H1 (cell line): Measurements from ENCODE around the gene EPB41L5. TPM values are rescaled to one million over a fixed set of nuclear protein-coding genes. Genes with fewer than 3 reads are reported as not detected.

Source experiments
- CTCF ChIA-PET: fragments of 300-600 bp; sonication (Branson Sonifier 250); formaldehyde crosslinking; loops from one replicate; lab custom pipeline; 2021; ENCODE audit not compliant: partially characterized antibody; lab: Charles Lee
- POLR2A ChIA-PET: fragments of 300-600 bp; sonication (Branson Sonifier 250); formaldehyde crosslinking; loops from one replicate; lab custom pipeline; 2021; ENCODE audit warnings: inconsistent platforms; ENCODE audit not compliant: partially characterized antibody; lab: Charles Lee
- DNase-seq, 2 experiments: peaks; one replicate each; pipeline versions ENCODE4 v3.0.0 to v3.0.0-alpha.2; 2010 to 2022; ENCODE audit warnings: low spot score in 2 of 2, low read depth in 1 of 2, mixed read lengths in 1 of 2
- FAIRE-seq: peaks from 2 replicates; lab custom pipeline; 2011; peaks lifted over from hg19 to GRCh38; lab: Jason Lieb, UNC
- H2AFZ ChIP-seq: 2 replicates; pipeline ENCODE4 v1.8.1; 2012; ENCODE audit warnings: low read length, inconsistent platforms
- H2AK5ac ChIP-seq: 2 replicates; pipeline ENCODE4 v1.6.1; 2013; ENCODE audit warnings: low read depth, low read length
- H2BK120ac ChIP-seq: replicated peaks from 2 replicates; pipeline ENCODE3; 2013; ENCODE audit warnings: low read depth, low read length, inconsistent platforms
- H2BK12ac ChIP-seq: 2 replicates; pipeline ENCODE4 v1.6.1; 2013; ENCODE audit warnings: low read depth, low read length
- H2BK15ac ChIP-seq: 2 replicates; pipeline ENCODE4 v1.6.1; 2013; ENCODE audit warnings: low read length
- H2BK20ac ChIP-seq: 2 replicates; pipeline ENCODE4 v1.6.1; 2013; ENCODE audit warnings: low read length
- H2BK5ac ChIP-seq: 2 replicates; pipeline ENCODE4 v1.6.1; 2013; ENCODE audit warnings: low read depth, low read length
- H3K14ac ChIP-seq: 2 replicates; pipeline ENCODE4 v1.6.1; 2013; ENCODE audit warnings: inconsistent platforms; ENCODE audit not compliant: insufficient read length
- H3K18ac ChIP-seq: 2 replicates; pipeline ENCODE4 v1.6.1; 2013; ENCODE audit warnings: low read length; ENCODE audit errors: extremely low read depth
- H3K23ac ChIP-seq: 2 replicates; pipeline ENCODE4 v1.6.1; 2013; ENCODE audit warnings: inconsistent platforms; ENCODE audit not compliant: insufficient read length
- H3K23me2 ChIP-seq: 2 replicates; pipeline ENCODE4 v1.6.1; 2013; ENCODE audit warnings: low read depth, low read length
- H3K27ac ChIP-seq: 2 replicates; pipeline ENCODE4 v1.6.1; 2011; ENCODE audit warnings: low read depth, low read length, inconsistent platforms
- H3K27me3 ChIP-seq, 4 experiments: replicated peaks in 1 of 4; 1 replicate in 1 of 4; 2 replicates in 3 of 4; pipeline versions ENCODE4 v1.6.1 to v1.8.1; 2011 to 2013; ENCODE audit warnings: low read length in 3 of 4, mild to moderate bottlenecking in 3 of 4, inconsistent platforms in 2 of 4, mixed read lengths in 2 of 4, moderate library complexity in 1 of 4; ENCODE audit not compliant: control insufficient read depth in 3 of 4, insufficient read depth in 3 of 4; ENCODE audit errors: extremely low read depth in 1 of 4
- H3K36me3 ChIP-seq, 4 experiments: 2 replicates each; pipeline versions ENCODE4 v1.6.1 to v1.8.1; 2011 to 2013; ENCODE audit warnings: mild to moderate bottlenecking in 4 of 4, low read length in 3 of 4, moderate library complexity in 2 of 4, control low read depth in 1 of 4, inconsistent platforms in 1 of 4; ENCODE audit not compliant: insufficient read depth in 4 of 4, control insufficient read depth in 2 of 4
- H3K4ac ChIP-seq: replicated peaks from 2 replicates; pipeline ENCODE3; 2013; ENCODE audit warnings: low read length, low read depth, mixed read lengths, inconsistent platforms; ENCODE audit not compliant: insufficient read length
- H3K4me1 ChIP-seq, 4 experiments: replicated peaks in 1 of 4; 1 replicate in 1 of 4; 2 replicates in 3 of 4; pipeline versions ENCODE4 v1.6.1 to v1.8.1; 2011 to 2013; ENCODE audit warnings: low read length in 3 of 4, inconsistent platforms in 2 of 4, mixed read lengths in 1 of 4; ENCODE audit not compliant: insufficient read depth in 4 of 4, control insufficient read depth in 3 of 4
- H3K4me2 ChIP-seq, 2 experiments: 2 replicates each; pipeline versions ENCODE4 v1.6.1 to v1.8.1; 2011 to 2013; ENCODE audit warnings: low read depth in 2 of 2, low read length in 2 of 2, control low read depth in 1 of 2, inconsistent platforms in 1 of 2, mild to moderate bottlenecking in 1 of 2; ENCODE audit not compliant: insufficient read depth in 1 of 2
- H3K4me3 ChIP-seq, 4 experiments: fragments of 200-600, 300-600 bp in 1 of 4; sonication (generic), shearing (Covaris generic), sonication (Bioruptor Twin) in 1 of 4; 2 replicates each; pipeline versions ENCODE4 v1.5.1 to v1.8.1; 2011 to 2016; ENCODE audit warnings: low read length in 4 of 4, low read depth in 3 of 4, control low read depth in 2 of 4, inconsistent platforms in 2 of 4, mild to moderate bottlenecking in 2 of 4, mixed read lengths in 1 of 4, moderate library complexity in 1 of 4; ENCODE audit not compliant: insufficient read depth in 2 of 4; ENCODE audit errors: extremely low read depth in 1 of 4
- H3K56ac ChIP-seq: replicated peaks from 2 replicates; pipeline ENCODE3; 2013; ENCODE audit warnings: low read depth, mild to moderate bottlenecking, mixed read lengths, low read length, inconsistent platforms; ENCODE audit not compliant: insufficient read length
- H3K79me1 ChIP-seq: 2 replicates; pipeline ENCODE4 v1.6.1; 2013; ENCODE audit warnings: low read depth, low read length, control low read depth
- H3K79me2 ChIP-seq, 2 experiments: 2 replicates each; pipeline versions ENCODE4 v1.6.1 to v1.8.1; 2012 to 2013; ENCODE audit warnings: low read length in 2 of 2, mild to moderate bottlenecking in 2 of 2, inconsistent platforms in 1 of 2; ENCODE audit not compliant: insufficient read depth in 2 of 2, control insufficient read depth in 1 of 2
- H3K9ac ChIP-seq, 4 experiments: replicated peaks in 1 of 4; 1 replicate in 1 of 4; 2 replicates in 3 of 4; pipeline versions ENCODE4 v1.6.1 to v1.8.1; 2011 to 2013; ENCODE audit warnings: low read depth in 3 of 4, low read length in 3 of 4, control low read depth in 2 of 4, mild to moderate bottlenecking in 2 of 4, moderate library complexity in 2 of 4, inconsistent platforms in 1 of 4; ENCODE audit errors: extremely low read depth in 1 of 4
- H3K9me3 ChIP-seq, 2 experiments: 2 replicates each; pipeline versions ENCODE4 v1.6.1 to v1.8.1; 2012 to 2013; ENCODE audit warnings: mild to moderate bottlenecking in 2 of 2, moderate library complexity in 2 of 2, control low read depth in 1 of 2, inconsistent platforms in 1 of 2, low read depth in 1 of 2, low read length in 1 of 2, mixed read lengths in 1 of 2; ENCODE audit not compliant: insufficient read depth in 2 of 2
- H4K20me1 ChIP-seq, 2 experiments: replicated peaks in 1 of 2; 2 replicates each; pipeline versions ENCODE3 to v1.8.1; 2011 to 2013; ENCODE audit warnings: inconsistent platforms in 2 of 2, low read length in 2 of 2, mild to moderate bottlenecking in 1 of 2; ENCODE audit not compliant: insufficient read depth in 2 of 2, control insufficient read depth in 1 of 2
- H4K5ac ChIP-seq: 2 replicates; pipeline ENCODE4 v1.6.1; 2013; ENCODE audit warnings: low read length, low read depth, mixed read lengths, inconsistent platforms; ENCODE audit not compliant: insufficient read length
- H4K8ac ChIP-seq: 2 replicates; pipeline ENCODE4 v1.8.0; 2013; ENCODE audit warnings: mild to moderate bottlenecking, moderate library complexity, low read length, inconsistent platforms; ENCODE audit not compliant: insufficient read depth; ENCODE audit errors: extremely low read depth
- H4K91ac ChIP-seq: replicated peaks from 2 replicates; pipeline ENCODE3; 2013; ENCODE audit warnings: low read length, mixed read lengths, inconsistent platforms; ENCODE audit not compliant: insufficient read length
- ASH2L ChIP-seq: fragments of 200-600, 300-600 bp; sonication (generic); IDR thresholded peaks from one replicate; pipeline ENCODE4 v1.7.1; 2017; ENCODE audit warnings: low read length
- CBX5 ChIP-seq: fragments of 300-800, 300-1000 bp; sonication (generic); IDR thresholded peaks from 2 replicates; pipeline ENCODE4 v1.7.1; 2016; ENCODE audit warnings: antibody characterized with exemption, low read length, low read depth
- CREB1 ChIP-seq: IDR thresholded peaks from 2 replicates; pipeline ENCODE4 v1.6.1; 2012; ENCODE audit warnings: inconsistent platforms
- HDAC2 ChIP-seq, 2 experiments: fragments of 300-600 bp in 1 of 2; sonication (generic) in 1 of 2; IDR thresholded peaks; 2 replicates each; pipeline ENCODE4 v1.6.1; 2011 to 2012; ENCODE audit warnings: low read depth in 2 of 2, low read length in 2 of 2, mild to moderate bottlenecking in 2 of 2, moderate library complexity in 2 of 2, borderline replicate concordance in 1 of 2, inconsistent platforms in 1 of 2
- NANOG ChIP-seq: IDR thresholded peaks from 2 replicates; pipeline ENCODE4 v1.6.1; 2011; ENCODE audit warnings: low read length, low read depth, mild to moderate bottlenecking, inconsistent platforms; ENCODE audit not compliant: insufficient read depth, poor library complexity, severe bottlenecking
- NRF1 ChIP-seq: IDR thresholded peaks from 2 replicates; pipeline ENCODE4 v1.6.1; 2011; ENCODE audit warnings: mild to moderate bottlenecking, low read depth, low read length, improper control_type of control experiment
- PHF8 ChIP-seq: fragments of 200-600 bp; sonication (generic); conservative IDR thresholded peaks from 2 replicates; pipeline ENCODE4 v1.7.1; 2012; ENCODE audit warnings: low read depth, mild to moderate bottlenecking, inconsistent platforms, low read length, moderate library complexity
- SIN3A ChIP-seq, 2 experiments: IDR thresholded peaks in 1 of 2; conservative IDR thresholded peaks in 1 of 2; 2 replicates each; pipeline ENCODE4 v1.6.1; 2011 to 2012; ENCODE audit warnings: low read length in 2 of 2, improper control_type of control experiment in 1 of 2, low read depth in 1 of 2, mild to moderate bottlenecking in 1 of 2
- SP1 ChIP-seq: IDR thresholded peaks from 2 replicates; pipeline ENCODE4 v1.6.1; 2011; ENCODE audit warnings: low read depth, low read length
- SUZ12 ChIP-seq: fragments of 200-600 bp; sonication (generic); IDR thresholded peaks from 2 replicates; pipeline ENCODE4 v1.6.1; 2012; ENCODE audit warnings: mild to moderate bottlenecking, inconsistent platforms, low read length, moderate library complexity, mixed read lengths
- TEAD4 ChIP-seq: IDR thresholded peaks from 2 replicates; pipeline ENCODE4 v1.6.1; 2012; ENCODE audit warnings: low read depth, low read length, inconsistent platforms, mixed read lengths
- WGBS, 2 experiments: shearing (Covaris generic) in 1 of 2; methylation state at CpG; one replicate each; pipeline versions ENCODE4 v1.1.6 to v1.1.7; 2013 to 2015; ENCODE audit warnings: low lambda C conversion rate in 2 of 2, mixed read lengths in 2 of 2, inconsistent platforms in 1 of 2, low coverage in 1 of 2, missing lambda C conversion rate in 1 of 2; ENCODE audit not compliant: insufficient replicate concordance in 2 of 2, insufficient coverage in 1 of 2, insufficient read length in 1 of 2; ENCODE audit errors: extremely low coverage in 1 of 2, missing lambda C conversion rate in 1 of 2; 5-methylcytosine and 5-hydroxymethylcytosine counted together
- polyA plus RNA-seq, 7 experiments: library from polyadenylated mRNA; depleted of rRNA in 3 of 7; stranded (reverse) in 5 of 7; unstranded in 2 of 7; fragments of >200 nt in 5 of 7; fragments of 200-250 nt in 2 of 7; gene quantifications; 1 replicate in 5 of 7; 2 replicates in 1 of 7; 4 replicates in 1 of 7; pipeline versions ENCODE4 v1.2.1 to v1.2.3, GENCODE V29; 2011 to 2013; ENCODE audit warnings: missing spikeins in 2 of 7, mixed read lengths in 2 of 7
- total RNA-seq: library from RNA; stranded (reverse); fragmentation: NEBNext Ultra II Directional; extraction: Animal tissue kit (Norgen Biotek cat#: 25700); gene quantifications from 2 replicates; pipeline ENCODE4 v1.2.1, GENCODE V29; 2021

EPB41L5 gene
- total and polyA plus RNA-seq, 2 of the 8 experiments (the other 6 are each of a cell fraction or from before 2014, with no cell fraction given), result 13.5 to 32.3 TPM

GRCh38 chr2:120014226-120014980, 1.5 kb downstream of the EPB41L5 start:
- Histone ChIP-seq H3K9ac (peak overlapping the region in 2 of 4 experiments; percentile 11 to 37; a peak in 2 of 7 replicates), H3K27ac (no peak overlapping the region), H3K4me3 (peak overlapping the region; percentile 5 to 83 (median 74); a peak in 6 of 8 replicates), H3K27me3 (peaks cover 0 to 7% (median 5%) of the 10 kb centered on the region in 4 experiments; a peak in 4 of 7 replicates), H3K36me3 (no peaks in the 10 kb centered on the region), H3K9me3 (no peaks in the 10 kb centered on the region), H3K23ac (no peak overlapping the region), H2BK120ac (no peak overlapping the region), H2AFZ (no peak overlapping the region), H4K91ac (no peak overlapping the region), H2BK12ac (peak overlapping the region; percentile 43; the same call in 1 of the 2 replicates), H3K79me2 (peaks cover 5 to 53% of the 10 kb centered on the region in 2 experiments), H3K18ac (no peak overlapping the region), H3K56ac (no peak overlapping the region), H4K20me1 (peaks cover 6 to 7% of the 10 kb centered on the region in 2 experiments), H2BK5ac (no peak overlapping the region), H3K23me2 (no peaks in the 10 kb centered on the region), H4K8ac (no peak overlapping the region), H3K4ac (peak overlapping the region; percentile 57), H4K5ac (no peak overlapping the region), H3K4me1 (peaks cover 0 to 6% (median 2%) of the 10 kb centered on the region in 4 experiments; a peak in 3 of 7 replicates), H3K4me2 (peak overlapping the region; percentile 63 to 66), H2AK5ac (peak overlapping the region; percentile 40), H3K79me1 (0 out of 2 replicates have a peak, but pooled peaks cover 2% of the 10 kb centered on the region), H3K14ac (no peak overlapping the region), H2BK20ac (no peak overlapping the region), H2BK15ac (no peak overlapping the region; the same call in 1 of the 2 replicates)
- FAIRE-seq (no peak), DNase-seq (no peak)
- POLR2A ChIA-PET, result interaction anchor here (1.1 to 1.9 kb wide), 3 partner anchors 9 to 160 kb away, joined by 3 to 9 read pairs (median 3); no protein-coding TSS in a partner anchor
- CTCF ChIA-PET, result interaction anchor here (1.5 to 1.8 kb wide), 2 partner anchors 13 to 161 kb away, joined by 4 to 5 read pairs; no protein-coding TSS in a partner anchor
- WGBS, 2 experiments, result 80% methylated on average over 8 of the region's 8 CpGs; no CpG with 5 or more reads in 1 of the 2 experiments
- TF ChIP-seq ASH2L (no peak), SUZ12 (no peak), SIN3A (conservative IDR thresholded peaks at IDR 0.05 in 1 of 2, IDR thresholded peaks at IDR 0.05 in 1 of 2; ENCODE audit: low read depth in 1 of 2, low read length in 2 of 2) (no peak), CREB1 (no peak), PHF8 (no peak), CBX5 (no peak), SP1 (no peak), TEAD4 (no peak), HDAC2 (IDR thresholded peaks at IDR 0.05; ENCODE audit: borderline replicate concordance in 1 of 2, low read depth in 2 of 2, low read length in 2 of 2) (no peak), NRF1 (no peak), NANOG (no peak)
